Osteoblast (primary cell): ENCODE data around the gene FRAT1. TPM values are rescaled to one million over a fixed set of nuclear protein-coding genes. Genes with fewer than 3 reads are reported as not detected.

Experiments
- DNase-seq: peaks from one replicate; pipeline ENCODE4 v3.0.0; 2011; ENCODE audit warnings: low spot score, mixed read lengths; ENCODE audit not compliant: insufficient read length; ENCODE audit errors: missing footprints
- H2AFZ ChIP-seq: 2 replicates; pipeline ENCODE4 v1.6.0; 2011; ENCODE audit warnings: mild to moderate bottlenecking, low read length
- H3K27ac ChIP-seq: 2 replicates; pipeline ENCODE4 v1.5.1; 2011; ENCODE audit warnings: mild to moderate bottlenecking, low read depth, low read length, moderate library complexity
- H3K27me3 ChIP-seq: 2 replicates; pipeline ENCODE4 v1.6.0; 2012; ENCODE audit warnings: mild to moderate bottlenecking, control low read depth, inconsistent platforms, low read length, moderate library complexity; ENCODE audit not compliant: insufficient read depth
- H3K36me3 ChIP-seq: 2 replicates; pipeline ENCODE4 v1.5.1; 2011; ENCODE audit warnings: mild to moderate bottlenecking, low read length, control low read depth, moderate library complexity; ENCODE audit not compliant: insufficient read depth
- H3K4me1 ChIP-seq: 2 replicates; pipeline ENCODE4 v1.5.1; 2011; ENCODE audit warnings: mild to moderate bottlenecking, low read length, control low read depth, moderate library complexity; ENCODE audit not compliant: insufficient read depth
- H3K4me2 ChIP-seq: 2 replicates; pipeline ENCODE4 v1.6.0; 2011; ENCODE audit warnings: mild to moderate bottlenecking, low read length; ENCODE audit not compliant: insufficient read depth
- H3K4me3 ChIP-seq: fragments of 200-600 bp; sonication (generic); 3 replicates; pipeline ENCODE4 v1.5.1; 2012; ENCODE audit warnings: mild to moderate bottlenecking, low read length, inconsistent platforms; ENCODE audit not compliant: insufficient read depth
- H3K79me2 ChIP-seq: 2 replicates; pipeline ENCODE4 v1.6.0; 2012; ENCODE audit warnings: mild to moderate bottlenecking, low read length, control low read depth, inconsistent platforms; ENCODE audit not compliant: insufficient read depth
- H3K9me3 ChIP-seq: 2 replicates; pipeline ENCODE4 v1.5.1; 2011; ENCODE audit warnings: low read depth, low read length, control low read depth
- H4K20me1 ChIP-seq: 2 replicates; pipeline ENCODE4 v1.6.0; 2012; ENCODE audit warnings: mild to moderate bottlenecking, low read length, control low read depth; ENCODE audit not compliant: insufficient read depth
- CTCF ChIP-seq: IDR thresholded peaks from 2 replicates; pipeline ENCODE4 v1.5.1; 2011; ENCODE audit warnings: mild to moderate bottlenecking, low read depth, low read length, moderate library complexity; ENCODE audit errors: extremely low read depth
- total RNA-seq: library from RNA; depleted of rRNA; stranded (reverse); fragments of >200 nt; gene quantifications from 2 replicates; pipeline ENCODE4 v1.2.3, GENCODE V29; 2012

FRAT1 gene
- total RNA-seq, 1 donor, result 3.3 TPM

GRCh38 chr10:97307441-97307840 lies 11.6 kb upstream of the FRAT1 start:
- Histone ChIP-seq H3K36me3 (no peaks in the 10 kb centered on the region), H4K20me1 (no peaks in the 10 kb centered on the region), H3K4me1 (no peaks in the 10 kb centered on the region), H3K4me2 (no peak overlapping the region), H3K9me3 (no peaks in the 10 kb centered on the region), H2AFZ (no peak overlapping the region), H3K79me2 (no peaks in the 10 kb centered on the region), H3K27ac (no peak overlapping the region), H3K4me3 (no peak overlapping the region), H3K27me3 (no peaks in the 10 kb centered on the region)
- no peak for TF ChIP-seq CTCF
- peak; percentile 61 for DNase-seq

GRCh38 chr10:97307866-97308780 lies 10.9 kb upstream of the FRAT1 start:
- no peak overlapping the region for H3K27ac ChIP-seq
- H3K27me3 ChIP-seq, result no peaks in the 10 kb centered on the region
- no peak overlapping the region for H3K4me2 ChIP-seq
- H3K79me2 ChIP-seq, result no peaks in the 10 kb centered on the region
- no peak for TF ChIP-seq CTCF
- no peak overlapping the region for H3K4me3 ChIP-seq
- no peaks in the 10 kb centered on the region for H3K4me1 ChIP-seq
- DNase-seq, result no peak
- no peaks in the 10 kb centered on the region for H4K20me1 ChIP-seq
- no peaks in the 10 kb centered on the region for H3K36me3 ChIP-seq
- no peaks in the 10 kb centered on the region for H3K9me3 ChIP-seq
- H2AFZ ChIP-seq, result no peak overlapping the region

GRCh38 chr10:97311111-97311626 lies 7.9 kb upstream of the FRAT1 start:
- H3K4me3 ChIP-seq, result no peak overlapping the region
- no peaks in the 10 kb centered on the region for H3K36me3 ChIP-seq
- H3K9me3 ChIP-seq, result no peaks in the 10 kb centered on the region
- no peak overlapping the region for H3K27ac ChIP-seq
- H4K20me1 ChIP-seq, result no peaks in the 10 kb centered on the region
- no peaks in the 10 kb centered on the region for H3K79me2 ChIP-seq
- no peak overlapping the region for H2AFZ ChIP-seq
- no peak overlapping the region for H3K4me2 ChIP-seq
- no peaks in the 10 kb centered on the region for H3K4me1 ChIP-seq
- H3K27me3 ChIP-seq, result no peaks in the 10 kb centered on the region
- no peak for DNase-seq
- TF ChIP-seq CTCF, result no peak

- Histone ChIP-seq H3K27me3 (no peaks in the 10 kb centered on the region), H2AFZ (no peak overlapping the region), H3K4me2 (no peak overlapping the region), H3K4me3 (no peak overlapping the region), H3K4me1 (no peaks in the 10 kb centered on the region), H3K9me3 (no peaks in the 10 kb centered on the region), H3K36me3 (no peaks in the 10 kb centered on the region), H3K79me2 (no peaks in the 10 kb centered on the region), H3K27ac (no peak overlapping the region), H4K20me1 (no peaks in the 10 kb centered on the region)
- TF ChIP-seq CTCF, result no peak
- DNase-seq, result no peak
These were observed 6.2 kb upstream of the FRAT1 start for GRCh38 chr10:97312897-97313296.
